Ureter (tissue), 1 donor: ENCODE results near the gene CHRNA5. TPM values are rescaled to one million over a fixed set of nuclear protein-coding genes. Genes with fewer than 3 reads are reported as not detected.
"Not testable (repeated sequence)": the region's sequence is repeated elsewhere in the genome, so short reads cannot be mapped to it uniquely, and the experiment has no call there.

Experiments
- DNase-seq: peaks from one replicate; pipeline ENCODE4 v3.0.0-alpha.2; 2020; ENCODE audit warnings: low spot score
- total RNA-seq: library from RNA; stranded (reverse); gene quantifications from one replicate; pipeline ENCODE4 v1.2.4, GENCODE V29; 2023
- donor health status: DM: yes; HTN: yes; CAD: no.

Gene CHRNA5
- total RNA-seq: 4.0 TPM

DNA sequence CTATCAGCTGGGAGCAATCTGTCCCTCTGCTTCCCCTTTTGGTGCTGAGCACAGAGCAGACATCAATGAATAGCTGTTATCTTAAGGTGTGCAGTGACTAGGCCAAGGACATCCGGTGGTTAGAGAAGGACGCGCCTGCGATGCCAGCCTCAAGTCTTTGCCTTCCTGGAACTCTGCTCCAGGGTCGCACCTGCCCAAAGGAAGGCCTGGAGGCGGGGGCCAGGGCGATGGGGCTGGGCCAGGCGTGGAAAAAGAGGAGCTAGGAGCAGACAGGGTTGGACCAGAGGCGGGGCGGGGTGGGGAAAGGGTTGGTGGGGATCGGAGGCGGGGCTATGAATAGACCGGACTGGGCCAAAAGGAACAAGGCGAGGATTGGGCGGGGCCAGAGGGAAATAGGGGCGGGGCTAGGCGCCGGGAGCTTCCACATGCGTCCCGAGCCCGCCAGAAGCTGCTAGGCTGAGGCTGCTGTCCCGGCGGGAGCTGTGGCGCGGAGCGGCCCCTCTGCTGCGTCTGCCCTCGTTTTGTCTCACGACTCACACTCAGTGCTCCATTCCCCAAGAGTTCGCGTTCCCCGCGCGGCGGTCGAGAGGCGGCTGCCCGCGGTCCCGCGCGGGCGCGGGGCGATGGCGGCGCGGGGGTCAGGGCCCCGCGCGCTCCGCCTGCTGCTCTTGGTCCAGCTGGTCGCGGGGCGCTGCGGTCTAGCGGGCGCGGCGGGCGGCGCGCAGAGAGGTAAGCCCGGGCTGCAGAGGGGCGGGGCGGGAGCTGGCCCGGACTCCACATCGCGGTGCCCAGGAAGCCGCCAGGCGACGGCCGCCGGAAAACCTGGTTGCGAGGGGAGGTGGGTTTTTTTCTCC lies at the start of gene CHRNA5:
Gene CHRNA5, plus strand, starts transcription at position 424 of the 854 bp plus-strand sequence. Its CDS starts 200 bp downstream, at position 624.
- peak; percentile 89 for DNase-seq

DNA sequence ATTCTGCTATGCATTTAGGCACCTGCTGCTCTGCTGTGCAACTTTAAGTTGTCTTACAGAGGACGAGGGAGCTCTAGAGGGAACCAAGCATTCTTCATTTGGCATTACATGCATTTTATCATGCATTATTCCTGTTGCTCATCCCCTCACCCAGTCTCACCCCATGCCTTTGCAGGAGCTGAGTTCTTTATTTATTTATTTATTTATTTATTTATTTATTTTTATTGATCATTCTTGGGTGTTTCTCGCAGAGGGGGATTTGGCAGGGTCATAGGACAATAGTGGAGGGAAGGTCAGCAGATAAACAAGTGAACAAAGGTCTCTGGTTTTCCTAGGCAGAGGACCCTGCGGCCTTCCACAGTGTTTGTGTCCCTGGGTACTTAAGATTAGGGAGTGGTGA lies 45.3 kb upstream of the CHRNA5 start:
- not testable (repeated sequence) for DNase-seq

DNA sequence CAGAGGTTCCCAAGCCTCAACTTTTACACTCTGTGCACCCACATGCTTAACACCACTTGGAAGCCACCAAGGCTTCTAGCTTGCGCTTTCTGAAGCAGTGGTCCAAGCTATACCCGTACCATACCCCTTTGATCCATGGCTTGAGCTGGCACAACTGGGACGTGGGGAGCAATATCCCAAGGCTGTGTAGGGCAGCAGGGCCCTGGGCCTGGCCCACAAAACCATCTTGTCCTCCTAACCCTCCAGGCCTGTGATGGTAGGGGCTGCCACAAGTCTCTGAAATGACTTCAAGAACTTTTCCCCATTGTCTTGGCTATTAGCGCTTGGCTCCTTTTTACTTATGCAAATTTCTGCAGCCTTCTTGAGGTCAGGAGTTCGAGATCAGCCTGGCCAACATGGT lies 41.1 kb upstream of the CHRNA5 start:
- no peak for DNase-seq

GRCh38 chr15:78527325-78527724 lies 38.0 kb upstream of the CHRNA5 start:
- DNase-seq: no peak

DNA sequence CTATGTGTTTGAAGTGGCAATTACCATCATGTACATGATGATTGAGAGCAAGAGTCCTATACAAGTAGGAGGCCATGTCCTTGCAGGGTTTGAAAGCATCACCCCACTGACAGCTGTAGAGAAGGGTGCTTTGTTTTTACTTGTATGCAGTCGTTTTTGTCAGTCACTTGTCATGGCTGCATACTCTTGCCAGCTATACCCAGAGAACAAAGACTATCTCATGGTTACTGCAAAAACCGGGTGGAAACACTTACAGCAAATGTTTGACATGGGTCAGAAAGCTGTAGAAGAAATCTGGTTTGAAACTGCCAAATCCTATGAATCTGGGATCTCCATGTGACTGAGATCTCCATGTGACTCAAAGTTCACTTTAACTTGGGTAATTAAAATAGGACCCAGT lies 32.0 kb upstream of the CHRNA5 start:
- no peak for DNase-seq

DNA sequence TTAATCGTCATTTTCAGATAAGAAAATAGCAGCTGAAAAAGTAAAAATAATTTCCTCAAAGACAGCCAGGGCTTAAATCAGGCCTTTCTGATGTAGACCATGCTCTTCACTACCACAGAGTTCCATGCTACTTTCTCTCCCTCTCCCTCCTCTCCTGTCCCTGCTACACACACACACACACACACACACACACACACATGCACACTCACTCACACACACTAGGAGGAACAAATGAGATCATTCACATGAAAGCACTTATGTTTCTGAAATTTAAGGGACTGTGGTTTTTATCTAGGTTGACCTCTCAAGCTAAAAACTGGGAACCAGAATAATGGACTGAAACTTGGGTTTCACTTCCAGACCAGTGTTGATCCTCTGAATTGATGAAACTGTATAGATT lies 29.2 kb upstream of the CHRNA5 start:
- DNase-seq: no peak

DNA sequence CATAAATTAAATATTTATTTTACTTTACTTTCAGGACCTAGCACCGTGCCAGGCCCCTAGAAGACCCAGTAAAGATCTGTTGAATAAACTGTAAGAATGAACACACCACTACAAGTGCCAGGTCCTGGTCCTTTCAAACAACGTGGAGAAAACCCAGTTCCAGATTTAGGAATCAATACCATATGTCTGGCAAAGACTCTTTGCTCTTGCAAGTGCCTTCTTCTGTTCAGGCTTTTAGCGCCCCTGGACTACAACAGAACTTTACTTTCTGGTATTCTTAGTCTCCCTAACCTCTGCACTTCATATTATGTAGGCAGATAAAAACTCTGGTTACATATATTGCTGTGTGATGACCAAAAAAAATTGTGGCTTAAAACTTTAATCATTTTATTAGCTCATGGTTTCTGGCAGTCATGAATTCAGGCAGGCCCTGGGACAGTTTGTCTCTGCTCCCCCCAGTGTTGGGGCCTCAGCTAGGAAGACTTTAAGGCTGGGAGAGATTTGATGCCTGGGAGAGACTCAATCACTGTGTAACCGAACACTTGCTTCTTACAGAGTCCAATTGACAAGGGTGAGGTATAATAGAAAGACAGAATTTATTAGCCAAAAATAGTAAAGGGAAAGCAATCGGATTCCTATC lies 27.9 kb upstream of the CHRNA5 start:
- no peak for DNase-seq

- no peak for DNase-seq
Observed at GRCh38 chr15:78538358-78538757, 27.0 kb upstream of the CHRNA5 start.

GRCh38 chr15:78539464-78540140 lies 25.7 kb upstream of the CHRNA5 start:
- DNase-seq: not testable (repeated sequence)

DNA sequence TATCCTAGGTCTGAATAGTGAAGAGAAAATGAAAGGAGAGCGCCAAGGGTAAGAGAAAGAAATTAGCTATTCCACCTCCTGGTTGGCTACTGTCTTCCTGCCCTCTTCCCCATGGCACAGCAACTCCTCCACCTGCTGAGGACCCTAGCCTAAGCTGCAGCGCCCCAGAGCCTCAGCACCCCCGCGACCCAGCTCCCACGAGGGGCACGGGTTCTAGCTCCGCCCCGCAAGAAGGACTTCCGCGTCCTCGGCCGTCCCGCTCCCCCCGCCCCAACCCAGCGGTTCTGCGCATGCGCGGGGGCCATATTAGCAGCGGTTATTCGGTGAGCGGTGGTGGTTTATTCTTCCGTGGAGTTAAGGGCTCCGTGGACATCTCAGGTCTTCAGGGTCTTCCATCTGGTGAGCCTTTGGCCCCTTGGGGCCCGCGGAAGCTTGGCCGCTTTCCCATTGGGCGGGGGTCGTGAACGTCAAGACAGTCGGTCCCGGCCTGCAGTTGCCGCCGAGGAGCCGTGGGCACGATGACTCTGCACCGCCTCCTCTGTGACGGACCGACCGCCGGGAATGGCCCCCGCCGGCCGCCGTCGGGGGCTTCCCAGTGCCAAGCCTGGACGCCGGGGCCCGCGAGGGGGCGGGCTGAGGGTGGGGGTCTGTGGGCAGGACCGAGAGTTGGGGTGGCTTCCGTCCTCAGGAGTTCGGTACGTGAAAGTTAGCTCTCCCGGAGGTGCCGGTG lies 25.0 kb upstream of the CHRNA5 start, which contains the start of gene PSMA4:
Gene PSMA4, plus strand, starts transcription at position 304 of the 730 bp plus-strand sequence. CDS start 1,484 bp downstream, outside the sequence.
- DNase-seq: peak; percentile 95

- DNase-seq: no peak
Observed at GRCh38 chr15:78540871-78541743, 24.2 kb upstream of the CHRNA5 start.

GRCh38 chr15:78541744-78542034 lies 23.6 kb upstream of the CHRNA5 start:
- no peak for DNase-seq

- DNase-seq: no peak
Observed at GRCh38 chr15:78542647-78543046, 22.7 kb upstream of the CHRNA5 start.

DNA sequence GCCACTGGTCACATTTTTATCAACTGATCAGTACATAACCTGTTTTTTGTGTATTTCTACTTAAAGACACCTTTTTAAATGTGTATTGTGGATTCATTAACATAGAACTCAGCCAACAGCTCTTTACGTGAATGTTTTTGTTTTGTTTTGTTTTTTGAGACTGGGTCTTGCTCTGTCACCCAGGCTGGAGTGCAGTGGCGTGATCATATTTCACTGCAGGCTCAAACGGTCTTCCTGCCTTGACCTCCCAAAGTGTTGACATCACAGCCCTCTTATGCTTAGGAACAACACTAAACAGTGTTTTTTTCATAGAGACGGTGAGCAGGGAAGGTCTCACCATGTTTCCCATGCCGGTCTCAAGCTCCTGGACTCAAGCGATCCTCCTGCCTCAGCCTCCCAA lies 15.1 kb upstream of the CHRNA5 start:
- no peak for DNase-seq

DNA sequence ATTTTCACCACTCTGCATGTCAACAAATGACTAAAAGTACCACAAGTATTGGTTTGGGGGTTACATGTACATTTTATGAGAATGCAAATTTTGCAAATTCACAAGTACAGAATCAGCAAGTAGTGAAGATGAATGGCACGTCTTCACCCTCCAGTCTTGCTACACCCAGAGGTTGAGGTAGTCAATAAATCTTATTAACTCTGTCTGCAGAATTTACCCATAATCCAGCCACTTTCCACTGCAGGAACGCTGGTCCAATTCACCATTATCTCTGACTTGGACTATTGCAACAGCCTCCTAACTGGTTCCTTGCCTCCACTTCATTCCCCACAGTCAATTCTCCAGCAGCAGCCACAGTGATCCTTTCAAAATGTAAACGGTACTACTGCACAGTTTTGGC lies 14.5 kb upstream of the CHRNA5 start:
- no peak for DNase-seq

DNA sequence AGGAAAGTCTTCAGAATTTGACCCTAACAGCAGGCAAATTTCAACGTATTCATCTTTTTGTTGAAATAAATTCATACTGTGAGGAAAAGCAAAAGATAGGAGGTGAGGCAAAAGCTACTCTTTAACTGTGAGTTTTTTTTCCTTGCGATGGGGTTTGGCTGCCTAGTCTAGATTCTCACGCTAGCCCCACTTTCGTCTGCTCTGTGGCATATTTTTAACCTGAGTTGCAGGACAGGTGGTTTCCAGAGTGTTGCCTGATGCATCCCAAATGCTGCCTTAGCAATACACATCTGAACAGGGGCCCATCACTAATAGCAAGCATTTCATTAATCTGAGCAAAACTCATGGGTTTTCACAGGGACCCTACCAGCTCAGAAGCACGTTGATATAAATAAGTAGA lies 13.4 kb upstream of the CHRNA5 start:
- DNase-seq: no peak

DNA sequence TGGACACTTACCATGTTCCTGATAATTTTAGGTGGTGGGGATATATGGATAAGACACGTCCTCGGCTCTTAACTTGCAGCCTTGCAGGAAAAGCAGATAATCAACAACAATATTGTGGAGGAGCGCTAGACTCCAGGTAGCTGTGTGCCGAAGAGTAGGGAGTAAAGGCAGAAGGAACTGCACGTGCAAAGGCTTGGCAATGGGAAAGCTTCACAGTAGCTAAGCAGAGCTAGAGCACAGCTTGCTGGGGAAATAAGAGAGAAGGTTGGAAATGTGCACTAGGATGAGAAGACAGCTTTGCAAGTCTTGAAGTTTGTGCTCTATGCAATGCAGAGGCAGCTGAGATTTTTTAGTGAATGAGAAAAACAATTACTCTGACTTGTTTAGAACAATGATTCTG lies 12.7 kb upstream of the CHRNA5 start:
- DNase-seq: no peak

GRCh38 chr15:78560201-78560600 lies 5.1 kb upstream of the CHRNA5 start:
- DNase-seq: not testable (repeated sequence)

GRCh38 chr15:78561490-78561889 lies 3.8 kb upstream of the CHRNA5 start:
- no peak for DNase-seq

DNA sequence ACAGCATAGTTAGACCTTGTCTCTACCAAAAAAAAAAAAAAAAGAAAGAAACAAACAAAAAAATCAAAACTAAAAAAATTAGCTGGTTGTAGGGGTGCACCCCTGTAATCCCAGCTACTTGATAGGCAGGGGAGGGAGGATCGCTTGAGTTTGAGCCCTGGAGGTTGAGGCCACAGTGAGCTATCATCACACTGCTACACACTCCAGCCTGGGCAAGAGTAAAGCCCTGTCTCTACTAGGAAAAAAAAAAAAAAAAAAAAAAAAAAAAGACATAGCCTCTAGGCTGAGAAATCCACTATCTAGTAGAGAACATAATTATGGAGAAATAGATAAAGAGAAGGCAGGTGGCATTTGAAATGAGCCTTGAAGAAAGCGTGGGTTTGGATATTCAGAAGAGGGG lies 2.2 kb upstream of the CHRNA5 start:
- DNase-seq: no peak

DNA sequence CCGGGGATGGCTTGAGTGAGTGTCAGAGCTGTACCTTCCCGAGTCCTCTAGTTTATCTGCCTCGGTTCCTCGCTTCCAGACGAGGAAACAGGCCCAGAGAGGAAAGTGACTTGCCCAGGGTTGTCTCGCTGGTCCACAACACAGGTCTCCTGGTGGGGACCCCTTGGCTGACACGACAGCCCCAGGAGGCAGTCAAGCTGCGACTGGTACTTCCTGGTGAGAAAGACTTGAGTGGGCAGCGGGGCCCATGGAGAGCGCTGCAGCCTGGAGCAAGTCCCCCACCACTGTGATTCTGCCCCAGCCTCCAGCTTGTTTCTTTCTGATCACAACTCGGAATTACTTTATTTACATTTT lies 600 bp upstream of the CHRNA5 start:
- DNase-seq: no peak
